GM19328 (cell line): Measurements from ENCODE around the gene TTYH2.
A peak's percentile ranks its signal among the peaks of the same experiment; 100 is the strongest.

Source experiments
- ATAC-seq: cut with Tn5 transposase; IDR thresholded peaks from one replicate; pipeline ENCODE4 v1.9.1; 2021; ENCODE audit warnings: mild to moderate bottlenecking, moderate library complexity; ENCODE audit not compliant: unreplicated experiment

Gene TTYH2

GRCh38 chr17:74192950-74193781 is 20.2 kb upstream of the TTYH2 start:
- ATAC-seq = no peak

GRCh38 chr17:74194682-74195081 is 18.7 kb upstream of the TTYH2 start:
- no peak for ATAC-seq

GRCh38 chr17:74196541-74197317 is 16.6 kb upstream of the TTYH2 start:
- no peak for ATAC-seq

- no peak for ATAC-seq
These were observed 15.6 kb upstream of the TTYH2 start for GRCh38 chr17:74197801-74198200.

- ATAC-seq = no peak
These were observed 14.7 kb upstream of the TTYH2 start for GRCh38 chr17:74198694-74199093.

- ATAC-seq = no peak
These were observed 13.9 kb upstream of the TTYH2 start for GRCh38 chr17:74199306-74200092.

DNA sequence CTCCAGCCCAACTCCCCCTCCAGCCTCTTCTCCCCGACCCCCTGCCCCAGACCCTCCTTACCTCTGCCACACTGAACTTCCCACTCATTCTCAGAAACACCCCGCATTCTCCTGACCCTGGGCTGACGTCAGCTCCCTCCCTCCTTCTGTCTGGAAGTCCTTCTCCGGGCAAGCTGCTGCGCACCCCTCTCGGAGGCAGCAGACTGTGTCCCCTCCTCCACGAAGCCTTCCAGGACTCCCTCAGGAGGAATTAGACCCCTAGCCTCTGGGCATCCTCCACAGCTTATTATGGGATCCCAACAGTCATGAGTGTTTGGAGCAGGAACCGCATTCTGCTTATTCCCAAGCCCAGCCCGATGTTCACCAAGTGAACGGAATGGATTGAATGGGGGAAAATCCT is 13.3 kb upstream of the TTYH2 start:
- no peak for ATAC-seq

DNA sequence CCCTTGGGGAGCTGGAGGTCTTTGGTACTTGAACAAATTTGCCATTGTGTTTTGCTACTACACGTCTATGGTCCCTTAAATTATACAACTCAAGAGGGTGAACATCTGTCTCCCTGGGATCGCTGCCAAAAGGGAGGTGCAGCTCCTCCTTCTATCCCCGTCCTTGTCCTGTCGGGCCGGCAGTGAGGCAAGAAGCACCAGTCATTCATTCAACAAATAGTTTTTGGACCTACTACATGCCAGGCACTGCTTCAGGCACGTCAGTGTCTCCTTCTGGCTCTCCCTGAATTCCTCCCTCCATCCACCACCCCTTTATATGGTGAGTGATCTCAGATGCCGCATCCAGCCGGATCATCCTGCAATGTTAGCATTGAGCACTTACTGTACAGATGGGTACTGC is 12.1 kb upstream of the TTYH2 start:
- ATAC-seq = no peak

- ATAC-seq = no peak
These were observed 11.4 kb upstream of the TTYH2 start for GRCh38 chr17:74201948-74202347.

GRCh38 chr17:74202938-74203337 is 10.4 kb upstream of the TTYH2 start:
- no peak for ATAC-seq

GRCh38 chr17:74203439-74204240 is 9.7 kb upstream of the TTYH2 start, which contains the start of gene RPL38:
RPL38 (plus strand) TSS chr17:74203678; CDS start chr17:74203956, 278 bp downstream.
- peak; percentile 72 for ATAC-seq

DNA sequence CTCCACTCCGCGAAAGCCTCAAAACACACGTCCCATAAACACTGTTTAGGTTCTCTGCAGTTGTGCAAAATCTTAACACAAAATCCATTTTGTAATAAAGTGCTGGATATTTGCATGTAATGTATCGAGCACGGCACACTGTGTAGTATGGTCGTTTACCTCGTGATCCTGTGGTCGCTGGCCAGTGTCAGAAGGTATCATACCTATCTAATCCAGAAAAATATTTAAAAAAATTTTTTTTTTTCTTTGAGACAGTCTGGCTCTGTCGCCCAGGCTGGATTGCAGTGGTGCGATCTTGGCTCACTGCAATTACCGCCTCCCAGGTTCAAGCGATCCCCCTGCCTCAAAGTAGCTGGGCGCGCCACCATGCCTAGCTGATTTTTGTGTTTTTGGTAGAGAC is 8.9 kb upstream of the TTYH2 start:
- no peak for ATAC-seq

- no peak for ATAC-seq
These were observed 8.1 kb upstream of the TTYH2 start for GRCh38 chr17:74205274-74205673.

GRCh38 chr17:74206332-74206818 is 7.0 kb upstream of the TTYH2 start:
- ATAC-seq = no peak

DNA sequence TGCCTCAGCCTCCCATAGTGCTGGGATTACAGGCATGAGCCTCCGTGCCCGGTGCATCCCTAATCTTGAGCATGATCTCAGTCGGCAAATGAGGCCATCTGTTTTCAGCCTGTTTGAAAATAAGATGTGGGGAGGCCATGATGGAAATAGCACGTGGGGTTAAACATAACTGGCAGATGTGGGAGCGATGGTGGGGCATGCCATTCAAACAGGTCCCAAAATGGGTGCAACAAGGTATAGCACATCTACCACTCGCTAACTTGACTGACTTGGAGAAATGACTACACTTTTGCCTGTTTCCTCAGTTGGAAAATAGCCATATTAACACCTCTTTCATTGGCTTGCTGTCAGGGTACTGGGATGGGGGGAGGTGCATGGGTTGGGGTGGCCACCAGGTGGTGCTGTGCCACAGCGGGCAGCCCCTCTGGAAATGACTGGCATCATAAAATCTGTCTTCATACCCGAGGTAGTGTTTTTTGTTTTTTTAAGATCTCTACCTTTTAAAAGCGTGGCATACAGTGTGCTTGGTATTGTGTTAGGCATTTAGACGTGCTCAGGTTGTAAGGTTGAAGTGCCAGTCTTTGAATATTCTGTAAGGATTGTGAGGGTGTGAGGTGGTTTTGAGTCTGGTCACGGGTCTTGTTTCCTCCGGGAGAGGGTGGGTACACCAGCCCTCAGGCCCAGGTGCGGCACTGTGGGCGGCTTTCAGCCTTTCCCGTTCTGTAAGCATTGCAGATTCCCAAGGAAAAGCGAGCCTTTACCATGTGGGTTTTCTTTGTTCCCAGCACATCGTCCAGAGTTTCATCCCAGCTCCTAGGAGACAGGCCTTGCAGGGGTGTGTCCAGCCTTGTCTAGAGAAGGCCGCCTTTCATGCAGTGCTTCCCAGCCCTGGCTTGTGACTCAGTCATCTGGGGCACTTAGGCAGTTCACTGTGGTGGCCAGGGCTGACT is 2.9 kb upstream of the TTYH2 start:
- ATAC-seq = no peak

DNA sequence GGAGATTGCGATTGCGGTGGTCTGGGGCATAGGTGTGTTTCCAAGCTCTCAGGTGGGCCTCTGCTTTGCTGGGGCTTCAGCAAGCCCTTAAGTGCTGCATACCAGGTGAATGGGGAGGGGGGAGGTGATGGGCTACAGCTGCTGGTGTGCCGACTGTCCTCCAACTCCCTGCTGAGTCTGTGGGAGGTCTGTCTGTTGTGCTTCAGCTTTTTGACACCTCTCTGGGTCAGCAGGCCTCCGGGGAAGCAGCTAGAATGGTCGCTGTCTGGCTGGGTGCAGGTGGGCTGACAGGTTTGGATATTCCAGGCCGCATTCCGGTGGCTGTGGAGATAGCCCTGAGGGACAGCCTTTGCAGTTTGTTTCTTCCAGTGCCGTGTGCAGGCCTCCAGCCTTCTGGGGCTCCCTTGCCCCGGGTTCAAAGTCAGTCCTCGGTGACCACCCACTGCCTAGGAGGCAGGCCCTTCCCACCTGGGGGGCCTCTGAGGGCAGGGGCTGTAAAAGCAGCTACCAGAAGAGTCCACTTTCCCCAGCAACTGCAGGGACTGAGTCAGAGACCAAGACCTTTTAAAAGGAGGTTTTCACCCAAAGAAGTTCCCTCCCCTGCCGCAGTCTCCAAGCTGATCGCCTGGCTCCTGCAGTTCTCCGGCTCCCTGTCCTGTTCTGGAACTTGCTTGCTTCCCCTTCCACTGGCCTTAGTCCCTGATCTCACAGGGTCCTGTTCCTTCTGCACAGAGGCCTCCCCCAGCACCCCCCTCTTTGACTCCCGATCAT is 2.0 kb upstream of the TTYH2 start:
- no peak for ATAC-seq

DNA sequence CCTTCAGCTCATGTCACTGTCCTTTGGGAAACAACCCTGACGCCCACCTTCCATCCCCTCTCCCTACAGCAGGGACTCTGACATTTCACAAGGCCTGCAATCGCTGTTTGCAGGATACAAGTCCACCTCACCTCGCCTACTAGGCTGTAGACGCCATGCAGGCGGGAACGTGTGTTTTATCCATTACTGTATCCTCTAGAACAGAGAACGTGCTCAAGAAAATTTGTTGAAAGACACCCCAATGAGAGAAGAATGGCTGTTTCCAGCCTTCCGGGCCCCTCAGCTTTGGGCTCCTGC is 1.5 kb upstream of the TTYH2 start:
- no peak for ATAC-seq

DNA sequence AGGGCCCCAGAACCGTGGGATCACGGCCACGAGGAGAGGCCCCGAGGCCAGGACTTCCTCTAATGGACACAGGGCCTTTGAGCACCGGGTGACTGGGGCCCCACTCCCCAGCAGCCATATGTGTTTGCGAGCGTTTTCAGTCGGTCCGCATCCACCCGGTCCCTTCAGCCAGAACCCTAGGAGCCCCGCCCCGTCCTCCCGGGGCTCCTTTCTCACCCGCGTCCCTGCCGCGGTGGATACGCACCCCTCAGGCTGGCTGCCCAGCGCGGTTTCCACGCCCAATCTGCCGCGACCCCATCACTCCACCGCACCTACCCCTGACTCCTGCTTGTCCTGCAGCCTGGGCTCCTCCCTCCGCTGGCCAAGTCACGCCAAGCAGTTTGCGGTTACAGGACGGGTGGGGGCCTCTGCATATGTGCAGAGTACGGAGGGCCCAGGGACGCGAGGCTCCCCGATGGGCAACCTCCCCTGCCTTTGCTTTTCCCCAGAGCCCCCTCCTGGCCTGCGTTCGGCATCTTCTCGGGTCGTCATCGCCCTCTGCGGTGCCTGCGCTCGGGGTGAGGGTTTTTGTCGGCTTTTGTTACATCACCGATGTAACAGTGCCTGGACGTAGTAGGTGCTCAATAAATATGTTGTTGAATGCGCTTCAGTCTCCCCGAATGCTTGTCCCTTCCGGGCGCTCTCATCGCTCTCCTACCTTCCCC is 1.0 kb upstream of the TTYH2 start:
- no peak for ATAC-seq
